Progenitor cell of endocrine pancreas (in vitro differentiated cells): ENCODE data around the gene NAA25. TPM values are rescaled to one million over a fixed set of nuclear protein-coding genes. Genes with fewer than 3 reads are reported as not detected.
A peak's percentile ranks its signal among the peaks of the same experiment; 100 is the strongest.

ENCODE experiments used
- DNase-seq: peaks from one replicate; pipeline ENCODE4 v3.0.0; 2021; ENCODE audit warnings: low spot score; ENCODE audit not compliant: unreplicated experiment
- H3K27ac Mint-ChIP-seq: 2 replicates; pipeline ENCODE4 v1.8.0; 2021; ENCODE audit warnings: mild to moderate bottlenecking, moderate library complexity, mixed read lengths
- H3K27me3 Mint-ChIP-seq: 2 replicates; pipeline ENCODE4 v1.8.0; 2021; ENCODE audit warnings: mixed read lengths
- H3K36me3 Mint-ChIP-seq: 2 replicates; pipeline ENCODE4 v1.8.0; 2022; ENCODE audit warnings: mixed read lengths; ENCODE audit not compliant: insufficient read depth
- H3K4me1 Mint-ChIP-seq: 2 replicates; pipeline ENCODE4 v1.8.0; 2021; ENCODE audit warnings: low read depth, mixed read lengths
- H3K4me3 Mint-ChIP-seq: 2 replicates; pipeline ENCODE4 v1.8.0; 2021; ENCODE audit warnings: low read depth, mild to moderate bottlenecking, moderate library complexity, mixed read lengths
- H3K9me3 Mint-ChIP-seq: 2 replicates; pipeline ENCODE4 v1.8.0; 2021; ENCODE audit warnings: low read depth, mixed read lengths
- total RNA-seq: library from RNA; stranded (reverse); gene quantifications from 2 replicates; pipeline ENCODE4 v1.2.1, GENCODE V29; 2021
- TF ChIP-seq, protein P1 (sequence below): fragments of 200-600 bp; sonication (generic); IDR thresholded peaks from one replicate; pipeline ENCODE4 v1.5.0; 2021; ENCODE audit warnings: antibody characterized with exemption, mild to moderate bottlenecking; ENCODE audit not compliant: unreplicated experiment

Gene NAA25
- total RNA-seq, 1 donor from 2014 or later: 34.5 TPM

DNA sequence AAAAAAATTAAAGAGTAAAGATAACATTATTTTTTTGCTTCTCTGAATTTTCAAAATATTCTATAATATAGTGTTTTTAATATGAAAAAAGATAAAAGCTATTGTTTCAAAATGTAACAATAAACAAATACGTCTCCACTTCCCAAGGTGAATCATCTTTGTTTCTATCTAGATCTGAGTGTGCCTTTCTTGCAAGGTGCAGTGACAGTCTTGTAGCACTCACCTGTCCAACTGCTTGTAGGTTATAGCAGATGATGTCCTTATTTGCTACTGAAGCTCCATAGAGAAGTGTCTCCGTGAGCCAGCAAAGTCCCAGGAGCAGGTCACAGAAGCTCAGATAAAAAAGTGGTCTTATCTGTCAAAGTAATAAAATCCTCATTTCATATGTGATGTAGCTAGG is 117.0 kb downstream of the NAA25 start:
- Mint-ChIP-seq H3K9me3 (no peaks in the 10 kb centered on the region), H3K27me3 (no peaks in the 10 kb centered on the region)
- DNase-seq: no peak

DNA sequence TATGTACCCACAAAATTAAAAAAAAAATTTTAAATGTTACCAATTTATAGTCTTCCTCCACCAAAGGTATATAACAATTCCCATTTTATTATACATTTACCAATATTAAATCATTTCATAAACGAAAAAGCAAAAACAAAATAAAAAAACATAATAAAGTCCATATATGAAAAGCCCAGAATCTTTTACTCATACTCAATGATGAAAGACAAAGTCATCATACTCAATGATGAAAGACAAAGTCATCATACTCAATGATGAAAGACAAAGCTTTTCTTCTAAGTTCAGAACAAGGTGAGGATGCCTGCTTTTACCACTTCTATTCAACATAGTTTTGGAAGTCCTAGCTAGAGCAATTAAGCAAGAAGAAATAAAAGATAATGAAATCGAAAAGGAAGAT is 123.8 kb downstream of the NAA25 start:
- H3K36me3 Mint-ChIP-seq: peaks cover 8% of the 10 kb centered on the region
- DNase-seq: no peak
- no peak overlapping the region for H3K27ac Mint-ChIP-seq
- no peaks in the 10 kb centered on the region for H3K4me1 Mint-ChIP-seq
- H3K9me3 Mint-ChIP-seq: no peaks in the 10 kb centered on the region
- no peaks in the 10 kb centered on the region for H3K27me3 Mint-ChIP-seq
- TF ChIP-seq, protein P1, sequence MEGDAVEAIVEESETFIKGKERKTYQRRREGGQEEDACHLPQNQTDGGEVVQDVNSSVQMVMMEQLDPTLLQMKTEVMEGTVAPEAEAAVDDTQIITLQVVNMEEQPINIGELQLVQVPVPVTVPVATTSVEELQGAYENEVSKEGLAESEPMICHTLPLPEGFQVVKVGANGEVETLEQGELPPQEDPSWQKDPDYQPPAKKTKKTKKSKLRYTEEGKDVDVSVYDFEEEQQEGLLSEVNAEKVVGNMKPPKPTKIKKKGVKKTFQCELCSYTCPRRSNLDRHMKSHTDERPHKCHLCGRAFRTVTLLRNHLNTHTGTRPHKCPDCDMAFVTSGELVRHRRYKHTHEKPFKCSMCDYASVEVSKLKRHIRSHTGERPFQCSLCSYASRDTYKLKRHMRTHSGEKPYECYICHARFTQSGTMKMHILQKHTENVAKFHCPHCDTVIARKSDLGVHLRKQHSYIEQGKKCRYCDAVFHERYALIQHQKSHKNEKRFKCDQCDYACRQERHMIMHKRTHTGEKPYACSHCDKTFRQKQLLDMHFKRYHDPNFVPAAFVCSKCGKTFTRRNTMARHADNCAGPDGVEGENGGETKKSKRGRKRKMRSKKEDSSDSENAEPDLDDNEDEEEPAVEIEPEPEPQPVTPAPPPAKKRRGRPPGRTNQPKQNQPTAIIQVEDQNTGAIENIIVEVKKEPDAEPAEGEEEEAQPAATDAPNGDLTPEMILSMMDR: no peak
- no peak overlapping the region for H3K4me3 Mint-ChIP-seq

More for the DNA sequence above, 117.0 kb downstream of the NAA25 start:
- Mint-ChIP-seq H3K27ac (no peak overlapping the region), H3K36me3 (peaks cover 8% of the 10 kb centered on the region), H3K4me3 (no peak overlapping the region), H3K4me1 (peaks cover 4% of the 10 kb centered on the region)
- TF ChIP-seq, protein P1: no peak

DNA sequence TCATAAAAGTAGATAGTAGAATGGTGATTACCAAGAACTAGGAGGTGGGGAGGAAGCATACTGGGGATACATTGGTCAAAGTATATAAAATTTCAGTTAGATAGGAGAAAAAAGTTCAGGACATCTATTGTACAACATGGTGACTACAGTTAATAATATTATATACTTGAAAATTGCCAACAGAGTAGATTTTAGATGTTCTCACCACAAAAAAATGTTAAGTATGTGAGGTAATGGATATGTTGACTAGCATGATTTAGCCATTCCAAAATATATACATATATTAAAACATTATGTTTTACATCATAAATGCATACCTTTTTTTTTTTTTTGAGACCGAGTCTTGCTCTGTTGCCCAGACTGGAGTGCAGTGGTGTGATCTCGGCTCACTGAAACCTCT is 126.6 kb downstream of the NAA25 start:
- Mint-ChIP-seq H3K27me3 (no peaks in the 10 kb centered on the region), H3K9me3 (no peaks in the 10 kb centered on the region), H3K27ac (no peak overlapping the region), H3K36me3 (no peaks in the 10 kb centered on the region), H3K4me1 (no peaks in the 10 kb centered on the region), H3K4me3 (no peak overlapping the region)
- TF ChIP-seq, protein P1: no peak
- DNase-seq: no peak

DNA sequence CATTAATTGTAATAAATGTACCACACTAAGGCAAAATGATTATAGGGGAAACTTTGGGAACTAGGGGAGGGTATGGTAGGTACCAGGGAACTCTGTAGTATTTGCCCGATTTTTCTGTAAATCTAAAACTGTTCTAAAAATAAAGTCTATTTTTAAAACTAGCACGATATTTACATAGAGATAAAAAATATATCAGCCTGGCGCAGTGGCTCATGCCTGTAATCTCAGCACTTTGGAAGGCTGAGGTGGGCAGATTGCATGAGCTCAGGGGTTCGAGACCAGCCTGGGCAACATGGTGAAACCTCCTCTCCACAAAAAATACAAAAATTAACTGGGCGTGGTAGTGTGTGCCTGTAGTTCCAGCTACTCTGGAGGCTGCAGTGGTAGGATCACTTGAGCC is 128.0 kb downstream of the NAA25 start:
- H3K9me3 Mint-ChIP-seq: no peaks in the 10 kb centered on the region
- no peak for DNase-seq
- peaks cover under 1% of the 10 kb centered on the region for H3K4me1 Mint-ChIP-seq
- H3K27me3 Mint-ChIP-seq: no peaks in the 10 kb centered on the region
- TF ChIP-seq, protein P1: no peak
- no peaks in the 10 kb centered on the region for H3K36me3 Mint-ChIP-seq
- H3K27ac Mint-ChIP-seq: peak overlapping the region; percentile 41
- H3K4me3 Mint-ChIP-seq: no peak overlapping the region

DNA sequence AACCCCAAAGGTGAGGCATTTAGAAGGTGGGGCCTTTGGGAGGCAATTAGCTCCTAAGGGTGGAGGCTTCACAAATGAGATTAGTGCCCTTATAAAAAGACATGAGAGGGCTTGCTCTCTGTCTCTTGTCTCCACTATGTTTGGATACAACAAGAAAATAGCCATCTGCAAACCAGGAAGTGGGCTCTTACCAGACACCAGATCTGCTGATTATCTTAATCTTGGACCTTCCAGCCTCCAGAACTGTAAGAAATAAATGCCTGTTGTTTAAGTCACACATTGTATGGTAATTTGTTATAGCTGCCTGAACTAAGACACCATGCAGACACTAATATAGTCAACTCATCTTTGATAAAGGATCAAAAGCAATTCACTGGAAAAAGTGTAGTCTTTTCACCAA is 130.0 kb downstream of the NAA25 start:
- Mint-ChIP-seq H3K4me1 (peaks cover 6% of the 10 kb centered on the region), H3K27me3 (no peaks in the 10 kb centered on the region), H3K36me3 (no peaks in the 10 kb centered on the region), H3K4me3 (no peak overlapping the region), H3K27ac (no peak overlapping the region), H3K9me3 (no peaks in the 10 kb centered on the region)
- TF ChIP-seq, protein P1: no peak
- DNase-seq: no peak
